ENCODE measurements around the gene AK9.
"Not testable (repeated sequence)": the region's sequence is repeated elsewhere in the genome, so short reads cannot be mapped to it uniquely, and the experiment has no call there.

AK9 gene

DNA sequence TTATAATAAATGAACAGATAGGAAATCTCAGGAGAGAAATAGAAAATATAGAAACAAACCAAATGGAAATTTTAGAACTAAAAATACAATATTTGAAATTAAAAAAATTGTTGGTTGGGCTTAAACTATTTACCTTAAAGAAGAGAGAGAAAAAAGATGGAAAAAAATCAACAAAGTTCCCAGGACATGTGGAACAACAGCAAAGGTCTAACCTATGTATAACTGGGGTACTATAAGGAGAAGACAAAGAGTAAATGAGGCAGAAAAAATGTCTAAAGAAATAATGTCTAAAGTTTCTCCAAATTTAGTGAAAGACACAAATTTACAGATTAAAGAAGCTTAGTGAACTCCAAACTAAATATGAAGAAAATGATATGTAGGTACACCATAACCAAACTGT, 166.9 kb downstream of the AK9 start:
- DNase-seq (ENCODE audit: low read depth, low spot score) = no peak
- H3K4me3 ChIP-seq (ENCODE audit: low read length) = no peak overlapping the region

GRCh38 chr6:109523478-109523877, 167.5 kb downstream of the AK9 start:
- no peak overlapping the region for H3K4me3 ChIP-seq (ENCODE audit: low read length)
- no peak for DNase-seq (ENCODE audit: low read depth, low spot score)

GRCh38 chr6:109521080-109521479, 169.9 kb downstream of the AK9 start:
- no peak for DNase-seq (ENCODE audit: low read depth, low spot score)
- H3K4me3 ChIP-seq (ENCODE audit: low read length) = no peak overlapping the region

DNA sequence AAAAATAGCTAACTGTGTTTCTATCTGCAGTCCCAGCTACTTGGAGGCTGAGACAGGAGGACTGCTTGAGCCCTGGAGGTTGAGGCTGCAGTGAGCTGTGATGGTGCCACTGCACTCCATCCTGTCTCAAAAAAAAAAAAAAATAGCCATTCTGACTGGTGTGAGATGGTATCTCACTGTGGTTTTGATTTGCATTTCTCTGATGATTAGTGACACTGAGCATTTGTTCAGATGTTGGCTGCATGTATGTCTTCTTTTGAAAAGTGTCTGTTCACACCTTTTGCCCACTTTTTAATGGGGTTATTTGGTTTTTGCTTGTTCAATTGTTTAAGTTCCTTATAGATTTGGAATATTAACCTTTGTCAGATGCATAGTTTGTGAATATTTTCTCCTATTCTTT, 171.4 kb downstream of the AK9 start:
- DNase-seq (ENCODE audit: low read depth, low spot score); H3K4me3 ChIP-seq (ENCODE audit: low read length): not testable (repeated sequence)

DNA sequence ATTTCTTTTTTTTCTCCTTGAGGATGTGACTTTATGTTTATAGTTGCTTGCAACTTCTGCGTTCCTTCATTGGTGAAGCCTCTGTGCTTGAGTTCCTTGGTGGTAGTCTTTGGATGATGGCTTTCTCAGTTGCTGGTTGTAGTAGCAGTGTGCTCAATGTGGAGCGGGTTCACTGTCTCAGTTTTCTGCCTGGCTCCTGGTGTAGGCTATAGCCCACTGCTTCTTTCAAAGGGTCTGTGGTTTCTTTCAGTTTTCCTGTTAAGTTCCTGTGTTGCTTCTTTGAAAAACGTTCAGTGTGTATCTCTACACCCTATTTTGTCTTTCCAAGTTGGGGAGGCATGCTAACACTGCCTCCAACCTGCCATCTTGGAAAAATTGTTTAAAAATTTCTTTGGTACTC, 174.1 kb downstream of the AK9 start:
- no peak overlapping the region for H3K4me3 ChIP-seq (ENCODE audit: low read length)
- DNase-seq (ENCODE audit: low read depth, low spot score) = peak; percentile 82

DNA sequence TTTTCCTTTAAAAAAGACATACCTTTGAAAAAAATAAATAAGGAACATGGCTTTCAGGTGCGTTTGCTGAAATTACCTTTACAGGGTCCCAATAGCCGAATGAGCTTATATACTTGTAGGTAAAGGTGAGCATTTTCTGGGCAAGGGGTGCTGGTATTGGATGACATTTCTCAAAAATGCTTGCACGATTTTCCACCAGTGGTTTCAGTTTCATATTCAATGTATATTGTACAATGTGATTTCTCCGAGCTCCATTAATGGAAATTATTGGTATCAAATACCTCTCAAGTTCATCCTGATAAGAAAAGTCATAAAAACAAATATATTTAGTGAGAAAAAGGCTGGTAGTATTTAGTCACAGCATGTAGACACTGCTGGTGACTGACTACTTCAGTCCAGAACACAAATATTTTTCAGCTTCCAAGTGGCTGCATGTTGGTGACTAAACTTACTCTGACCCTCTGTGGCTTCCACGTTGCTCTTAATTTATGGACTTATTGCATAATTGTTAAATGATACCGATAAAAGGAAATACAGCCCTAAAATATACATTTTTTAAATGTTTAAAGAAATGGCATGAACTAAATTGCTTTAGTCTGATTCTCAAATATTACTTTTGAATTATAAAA, 175.1 kb downstream of the AK9 start:
- H3K4me3 ChIP-seq (ENCODE audit: low read length) = no peak overlapping the region
- DNase-seq (ENCODE audit: low read depth, low spot score) = no peak

DNA sequence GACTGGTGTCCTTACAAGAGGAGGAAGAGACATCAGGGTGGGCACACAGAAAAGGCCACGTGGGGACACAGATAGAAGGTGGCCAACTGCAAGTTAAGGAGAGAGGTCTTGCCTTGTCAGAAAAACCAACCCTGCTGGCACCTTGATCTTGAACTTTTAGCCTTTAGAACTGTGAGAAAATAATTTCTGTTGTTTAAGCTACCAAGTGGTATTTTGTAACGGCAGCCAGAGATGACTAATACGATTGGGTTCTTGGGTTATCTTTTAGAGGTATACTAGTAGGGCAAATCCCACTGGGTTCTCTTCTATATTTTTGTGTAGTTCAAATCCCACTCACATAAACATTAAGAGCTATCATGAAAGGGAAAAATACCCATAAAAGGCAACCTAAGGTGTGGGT, 176.1 kb downstream of the AK9 start:
- no peak for DNase-seq (ENCODE audit: low read depth, low spot score)
- H3K4me3 ChIP-seq (ENCODE audit: low read length) = no peak overlapping the region

DNA sequence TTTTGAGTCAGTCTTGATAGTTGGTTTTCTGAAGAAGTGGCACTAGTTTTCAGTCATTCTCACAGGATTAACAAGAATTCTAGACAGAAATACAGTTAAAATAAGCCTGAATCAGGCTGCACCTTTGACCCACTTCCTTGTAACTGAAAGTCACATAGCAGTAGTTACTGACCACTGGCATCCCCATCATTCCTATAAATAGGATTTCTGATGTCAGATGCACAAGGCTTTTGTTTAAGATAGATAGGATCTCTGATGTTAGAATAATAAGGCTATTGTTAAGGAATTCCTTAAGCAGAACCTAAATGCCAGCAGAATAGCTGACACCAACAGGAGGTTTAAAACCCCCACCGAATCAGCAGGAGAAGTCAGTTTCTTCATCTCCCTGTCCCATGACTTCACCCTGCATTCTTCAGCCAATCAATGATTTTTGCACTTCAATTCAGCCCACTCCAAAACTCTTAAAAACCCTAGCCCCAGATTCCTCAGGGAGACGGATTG, 177.4 kb downstream of the AK9 start:
- H3K4me3 ChIP-seq (ENCODE audit: low read length) = no peak overlapping the region

DNA sequence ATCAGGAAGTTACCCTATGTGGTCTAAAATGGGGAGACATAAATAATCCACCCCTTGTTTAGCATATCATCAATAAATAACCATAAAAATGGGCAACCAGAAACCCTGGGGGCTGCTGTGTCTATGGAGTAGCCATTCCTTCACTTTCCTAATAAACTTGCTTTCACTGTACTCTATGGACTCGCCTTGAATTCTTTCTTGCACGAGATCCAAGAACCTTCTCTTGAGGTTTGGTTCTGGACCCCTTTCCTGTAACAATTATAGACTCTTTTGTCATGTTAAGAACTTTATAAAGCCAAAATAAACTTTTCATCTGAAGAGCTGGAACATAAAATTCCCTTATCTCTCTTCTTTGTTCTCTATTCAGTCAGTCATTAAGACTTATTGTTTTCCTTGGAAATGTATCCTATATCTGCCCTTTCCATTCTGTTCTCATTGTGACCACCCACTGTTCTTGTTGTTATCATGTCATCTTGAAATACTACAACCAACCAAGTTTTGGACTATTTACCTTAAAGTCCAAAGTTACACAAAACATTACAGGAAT, 178.7 kb downstream of the AK9 start:
- DNase-seq (ENCODE audit: low read depth, low spot score) = no peak
- no peak overlapping the region for H3K4me3 ChIP-seq (ENCODE audit: low read length)

More for the DNA sequence above, 177.4 kb downstream of the AK9 start:
- DNase-seq (ENCODE audit: low read depth, low spot score) = no peak

GRCh38 chr6:109511832-109512231, 179.2 kb downstream of the AK9 start:
- H3K4me3 ChIP-seq (ENCODE audit: low read length) = no peak overlapping the region
- DNase-seq (ENCODE audit: low read depth, low spot score) = no peak

DNA sequence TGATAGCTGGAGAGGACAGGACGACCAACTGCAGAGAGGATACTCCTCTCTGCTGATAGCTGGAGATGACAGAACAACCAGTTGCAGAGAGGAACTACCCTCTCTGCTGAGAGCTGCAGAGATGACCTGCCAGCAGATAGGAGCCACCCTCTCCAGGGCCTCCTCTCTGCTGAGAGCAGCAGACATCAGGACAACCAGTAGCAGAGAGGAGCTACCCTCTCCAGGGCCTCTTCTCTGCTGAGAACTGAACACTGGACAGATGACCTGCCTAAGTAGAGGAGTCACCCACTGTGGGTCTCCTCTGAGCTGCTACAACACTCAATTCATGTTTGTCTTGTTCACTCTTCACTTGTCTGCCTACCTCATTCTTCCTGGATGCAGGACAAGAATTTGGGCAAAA, 180.6 kb downstream of the AK9 start:
- H3K4me3 ChIP-seq (ENCODE audit: low read length) = no peak overlapping the region
- no peak for DNase-seq (ENCODE audit: low read depth, low spot score)

GRCh38 chr6:109508166-109508860, 182.7 kb downstream of the AK9 start:
- no peak overlapping the region for H3K4me3 ChIP-seq (ENCODE audit: low read length)
- no peak for DNase-seq (ENCODE audit: low read depth, low spot score)

GRCh38 chr6:109507490-109508072, 183.4 kb downstream of the AK9 start:
- DNase-seq (ENCODE audit: low read depth, low spot score) = no peak

DNA sequence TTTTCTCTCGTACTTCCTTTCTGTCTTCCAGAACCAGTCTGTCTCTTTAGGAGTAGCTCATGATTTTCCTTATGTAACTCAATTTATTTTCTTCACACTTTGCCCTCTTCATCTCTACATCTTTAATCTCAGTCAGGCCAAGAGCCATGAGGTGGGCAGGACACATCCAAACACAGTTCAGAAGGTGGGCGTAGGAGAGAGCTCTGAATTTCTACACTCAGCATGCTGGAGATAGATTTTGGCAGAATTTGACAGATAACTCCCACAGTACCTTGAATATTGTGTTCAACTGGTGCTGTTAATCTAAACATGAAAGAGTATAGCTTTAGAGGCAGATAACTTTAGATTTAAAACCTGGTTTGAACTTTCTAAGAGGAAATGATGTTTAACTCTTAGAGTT, 184.2 kb downstream of the AK9 start:
- no peak for DNase-seq (ENCODE audit: low read depth, low spot score)
- H3K4me3 ChIP-seq (ENCODE audit: low read length) = no peak overlapping the region

More at GRCh38 chr6:109507490-109508072, 183.4 kb downstream of the AK9 start:
- H3K4me3 ChIP-seq (ENCODE audit: low read length) = no peak overlapping the region

DNA sequence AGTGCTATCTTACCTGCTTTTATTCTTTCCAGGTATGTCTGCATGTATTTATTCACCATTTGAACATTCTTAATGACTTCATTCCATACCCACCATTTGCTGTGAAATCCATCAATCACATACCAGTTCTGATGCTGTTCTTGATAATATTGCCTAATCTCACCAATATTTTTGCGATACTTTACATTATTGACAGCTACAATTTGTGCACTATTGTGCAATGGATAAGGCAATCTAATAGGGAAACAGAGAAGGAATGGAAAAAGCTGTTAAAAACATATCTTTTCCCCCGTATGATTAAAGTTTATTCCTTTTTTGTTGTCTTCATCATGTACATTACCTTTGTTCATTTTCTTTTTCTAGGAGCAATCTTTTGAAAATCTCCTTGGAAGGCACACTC, 184.7 kb downstream of the AK9 start:
- H3K4me3 ChIP-seq (ENCODE audit: low read length) = no peak overlapping the region
- DNase-seq (ENCODE audit: low read depth, low spot score) = no peak

DNA sequence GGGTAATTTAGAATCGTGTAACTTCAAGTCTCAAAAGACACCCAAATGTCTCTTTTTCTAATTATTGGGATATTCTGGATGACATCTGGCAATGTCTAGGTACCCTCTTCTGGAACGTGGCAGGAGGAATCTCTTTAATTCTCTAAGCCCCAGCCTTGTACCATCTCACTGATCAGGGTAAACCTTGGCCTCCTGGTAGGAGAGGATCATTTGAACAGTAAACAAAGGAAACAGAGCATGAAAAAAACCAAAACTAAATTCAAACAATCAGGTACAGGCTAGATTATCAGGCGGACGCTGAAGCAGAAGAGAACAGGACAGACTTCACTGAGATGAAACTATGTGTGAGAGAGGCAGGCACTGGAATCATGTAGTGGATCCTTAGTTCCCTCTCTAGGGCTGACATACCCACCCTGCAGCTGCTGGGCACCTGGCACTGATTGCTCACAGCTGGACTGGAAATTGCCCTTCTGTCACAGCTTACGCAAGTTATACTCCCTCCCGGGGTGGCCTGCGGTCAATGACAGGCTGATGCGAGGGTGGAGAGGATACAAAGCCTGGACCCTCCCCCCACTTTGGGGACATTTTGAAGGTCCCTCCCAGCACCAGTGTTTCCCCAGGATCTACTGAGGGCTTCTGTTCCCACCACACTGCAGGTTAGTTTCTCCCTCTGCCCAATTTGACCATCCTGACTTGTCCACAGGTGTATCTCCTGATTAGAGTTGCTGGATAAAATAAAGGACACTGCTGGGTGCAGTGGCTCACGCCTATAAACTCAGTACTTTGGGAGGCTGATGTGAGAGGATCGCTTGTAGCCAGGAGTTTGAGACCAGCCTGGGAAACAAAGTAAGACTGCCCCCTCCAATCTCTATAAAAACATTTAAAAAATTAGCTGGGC, 187.4 kb downstream of the AK9 start:
- no peak for DNase-seq (ENCODE audit: low read depth, low spot score)

GRCh38 chr6:109498936-109499335, 192.1 kb downstream of the AK9 start:
- no peak overlapping the region for H3K4me3 ChIP-seq (ENCODE audit: low read length)
- no peak for DNase-seq (ENCODE audit: low read depth, low spot score)

More for the DNA sequence above, 187.4 kb downstream of the AK9 start:
- no peak overlapping the region for H3K4me3 ChIP-seq (ENCODE audit: low read length)

DNA sequence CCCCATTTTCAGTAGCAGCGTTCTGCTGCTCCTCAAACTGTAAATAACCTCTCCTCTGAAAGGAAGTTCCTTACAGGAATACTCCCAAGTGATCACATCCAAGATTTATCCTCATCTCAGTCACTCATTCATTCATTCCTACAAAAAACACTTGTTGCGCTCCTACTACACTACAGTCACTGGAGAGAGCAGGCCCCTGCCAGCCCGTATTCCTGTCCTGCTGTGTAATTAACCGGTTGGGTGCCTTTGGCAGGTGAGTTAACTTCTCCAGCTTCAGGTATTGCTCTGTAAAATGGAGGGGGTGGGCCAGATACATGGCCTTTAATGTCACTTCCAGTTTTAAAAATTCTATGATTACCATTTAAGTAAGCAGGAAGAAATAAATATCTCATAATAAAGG, 192.9 kb downstream of the AK9 start:
- no peak for DNase-seq (ENCODE audit: low read depth, low spot score)
- no peak overlapping the region for H3K4me3 ChIP-seq (ENCODE audit: low read length)

- no peak overlapping the region for H3K4me3 ChIP-seq (ENCODE audit: low read length)
- DNase-seq (ENCODE audit: low read depth, low spot score) = no peak
These were observed 194.8 kb downstream of the AK9 start for GRCh38 chr6:109496036-109496772.
